ENCODE results near the gene KDM7A. TPM values are rescaled to one million over a fixed set of nuclear protein-coding genes. Genes with fewer than 3 reads are reported as not detected.

The KDM7A gene
- total RNA-seq, 2 experiments from 2014 or later, result 43.3 to 46.5 TPM

- Mint-ChIP-seq H3K4me3 (no peak overlapping the region), H3K27me3 (no peaks in the 10 kb centered on the region), H3K36me3 (ENCODE audit: low read depth) (no peaks in the 10 kb centered on the region), H3K4me1 (ENCODE audit: low read depth) (no peaks in the 10 kb centered on the region), H3K9me3 (no peaks in the 10 kb centered on the region), H3K27ac (no peak overlapping the region)
- no peak for TF ChIP-seq CTCF (IDR thresholded peaks at IDR 0.05)
- ATAC-seq (ENCODE audit: poor library complexity), result no peak
- H3K4me1 ChIP-seq (ENCODE audit: insufficient read depth, low read length), result peaks cover 4% of the 10 kb centered on the region
- no peak for DNase-seq
- H3K27ac ChIP-seq (ENCODE audit: low read depth in 1 of 2, low read length in 2 of 2), result no peak overlapping the region
- no peaks in the 10 kb centered on the region for H3K9me3 ChIP-seq (ENCODE audit: control insufficient read depth in 1 of 2, insufficient read depth in 1 of 2, low read length in 2 of 2)
- H3K4me3 ChIP-seq (ENCODE audit: low read length), result no peak overlapping the region
- CTCF ChIA-PET, result interaction anchor here (0.6 kb wide), 1 partner anchor 136 kb away, joined by 3 read pairs; no protein-coding TSS in a partner anchor
- no peaks in the 10 kb centered on the region for H3K36me3 ChIP-seq (ENCODE audit: insufficient read depth, low read length)
- H3K27me3 ChIP-seq (ENCODE audit: control insufficient read depth in 1 of 2, insufficient read depth in 2 of 2, low read length in 2 of 2), result no peaks in the 10 kb centered on the region
- POLR2A ChIA-PET, result interaction anchor here (1.2 kb wide), 1 partner anchor 23 kb away, joined by 5 read pairs; the partner anchor contains the start of gene KDM7A
- intact Hi-C loops (cut with DNase I, micrococcal nuclease), result no loop called here
These were observed 23.5 kb upstream of the KDM7A start for GRCh38 chr7:140200061-140200989.

GRCh38 chr7:140197938-140198337, 21.2 kb upstream of the KDM7A start:
- POLR2A ChIA-PET, result interaction anchor here (0.7 to 1.6 kb wide), 2 partner anchors 21 to 22 kb away, joined by 3 to 7 read pairs; partner anchors contain the start of gene KDM7A
- Histone ChIP-seq H3K36me3 (ENCODE audit: insufficient read depth, low read length) (no peaks in the 10 kb centered on the region), H3K4me3 (ENCODE audit: low read length) (no peak overlapping the region), H3K9me3 (ENCODE audit: control insufficient read depth in 1 of 2, insufficient read depth in 1 of 2, low read length in 2 of 2) (no peaks in the 10 kb centered on the region), H3K4me1 (ENCODE audit: insufficient read depth, low read length) (peaks cover 4% of the 10 kb centered on the region), H3K27ac (ENCODE audit: low read depth in 1 of 2, low read length in 2 of 2) (no peak overlapping the region), H3K27me3 (ENCODE audit: control insufficient read depth in 1 of 2, insufficient read depth in 2 of 2, low read length in 2 of 2) (no peaks in the 10 kb centered on the region)
- intact Hi-C loops (cut with DNase I, micrococcal nuclease), result no loop called here
- H3K27me3 Mint-ChIP-seq, result no peaks in the 10 kb centered on the region
- DNase-seq (no peak), ATAC-seq (ENCODE audit: poor library complexity) (no peak)
- H3K9me3 Mint-ChIP-seq, result no peaks in the 10 kb centered on the region
- CTCF ChIA-PET, result no interaction called here
- TF ChIP-seq CTCF (IDR thresholded peaks at IDR 0.05), result no peak
- no peaks in the 10 kb centered on the region for H3K4me1 Mint-ChIP-seq (ENCODE audit: low read depth)
- no peak overlapping the region for H3K4me3 Mint-ChIP-seq
- no peaks in the 10 kb centered on the region for H3K36me3 Mint-ChIP-seq (ENCODE audit: low read depth)
- H3K27ac Mint-ChIP-seq, result no peak overlapping the region

GRCh38 chr7:140197218-140197890, 20.6 kb upstream of the KDM7A start:
- H3K27me3 Mint-ChIP-seq, result no peaks in the 10 kb centered on the region
- H3K27ac Mint-ChIP-seq, result no peak overlapping the region
- no peak overlapping the region for H3K4me3 ChIP-seq (ENCODE audit: low read length)
- no peak overlapping the region for H3K27ac ChIP-seq (ENCODE audit: low read depth in 1 of 2, low read length in 2 of 2)
- no peaks in the 10 kb centered on the region for H3K36me3 Mint-ChIP-seq (ENCODE audit: low read depth)
- H3K4me3 Mint-ChIP-seq, result no peak overlapping the region
- TF ChIP-seq CTCF (IDR thresholded peaks at IDR 0.05), result no peak
- H3K27me3 ChIP-seq (ENCODE audit: control insufficient read depth in 1 of 2, insufficient read depth in 2 of 2, low read length in 2 of 2), result no peaks in the 10 kb centered on the region
- H3K36me3 ChIP-seq (ENCODE audit: insufficient read depth, low read length), result no peaks in the 10 kb centered on the region
- no peak for ATAC-seq (ENCODE audit: poor library complexity)
- no peaks in the 10 kb centered on the region for H3K9me3 ChIP-seq (ENCODE audit: control insufficient read depth in 1 of 2, insufficient read depth in 1 of 2, low read length in 2 of 2)
- H3K4me1 Mint-ChIP-seq (ENCODE audit: low read depth), result no peaks in the 10 kb centered on the region
- peaks cover 4% of the 10 kb centered on the region for H3K4me1 ChIP-seq (ENCODE audit: insufficient read depth, low read length)
- ChIA-PET POLR2A (interaction anchor here (0.7 to 1.6 kb wide), 5 partner anchors 16 to 33 kb away, joined by 3 to 7 read pairs (median 3); partner anchors contain the start of gene KDM7A), CTCF (no interaction called here)
- DNase-seq, result no peak
- H3K9me3 Mint-ChIP-seq, result no peaks in the 10 kb centered on the region
- intact Hi-C loops (cut with DNase I, micrococcal nuclease), result no loop called here
